ENCODE measurements around the gene SRP9.
"Not testable (repeated sequence)": the region's sequence is repeated elsewhere in the genome, so short reads cannot be mapped to it uniquely, and the experiment has no call there.

SRP9 gene

DNA sequence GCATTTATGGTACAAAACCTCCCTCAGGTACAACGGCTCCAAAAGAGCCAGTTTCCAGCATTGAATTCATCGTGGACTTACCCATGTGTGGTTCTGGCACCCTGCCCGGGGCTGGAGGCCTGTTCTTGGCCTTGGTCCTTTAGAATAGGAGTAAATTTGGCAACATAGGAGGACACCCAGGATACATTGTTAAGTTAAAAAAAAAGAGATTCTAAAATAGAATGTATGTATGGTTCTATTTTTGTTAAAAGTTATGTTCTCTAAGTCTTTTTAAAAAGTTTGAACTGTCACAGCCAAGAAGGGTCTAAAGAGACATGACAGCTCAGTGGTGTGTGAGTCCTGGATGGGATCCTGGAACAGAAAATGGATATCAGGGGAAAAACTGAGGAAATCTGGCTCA lies 58.2 kb downstream of the SRP9 start:
- DNase-seq = peak in 6 of 58 donors; percentile 10 to 69 (median 28)

DNA sequence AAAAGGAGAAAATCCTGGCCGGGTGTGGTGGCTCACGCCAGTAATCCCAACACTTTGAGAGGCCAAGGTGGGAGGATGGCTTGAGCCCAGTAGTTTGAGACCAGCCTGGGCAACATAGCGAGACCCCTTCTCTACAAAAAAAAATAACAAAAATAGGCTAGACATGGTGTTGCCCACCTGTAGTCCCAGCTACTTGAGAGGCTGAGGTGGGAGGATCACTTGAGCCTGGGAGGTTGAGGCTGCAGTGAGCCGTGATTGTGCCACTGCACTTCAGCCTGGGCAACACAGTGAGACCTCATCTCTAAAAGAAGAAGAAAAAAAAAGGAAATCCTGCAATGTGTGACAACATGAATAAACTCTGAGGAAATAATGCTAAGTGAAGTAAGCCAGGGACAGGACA lies 58.7 kb downstream of the SRP9 start:
- DNase-seq = not testable (repeated sequence)

DNA sequence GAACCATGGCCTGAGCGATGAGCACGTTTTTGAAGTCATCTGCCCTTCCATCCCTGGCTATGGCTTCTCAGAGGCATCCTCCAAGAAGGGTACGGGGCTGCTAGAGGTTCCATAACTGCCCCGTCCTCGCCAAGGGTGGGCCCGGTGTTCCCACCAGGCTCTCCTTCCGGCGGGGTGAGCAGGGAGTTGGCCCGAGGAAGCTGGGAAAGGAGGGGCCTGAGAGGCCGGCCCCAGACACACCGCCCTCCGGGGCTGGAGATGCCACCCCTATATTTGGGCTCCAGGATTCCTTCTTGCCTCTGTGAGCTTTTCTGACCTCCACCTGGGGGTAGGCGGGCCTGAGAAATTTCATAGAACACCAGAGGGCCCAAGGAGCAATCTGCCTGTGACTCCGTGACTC lies 61.2 kb downstream of the SRP9 start:
- DNase-seq = no peak

Measured in anterior cingulate cortex (tissue), 58 donors.